Activated T-cell treated with anti-CD3 and anti-CD28 coated beads, Interleukin-2, amount 50 U/mL, for 1 hour (primary cell): Measurements from ENCODE around the gene GNGT1.

Source experiments
- DNase-seq: peaks from one replicate; pipeline ENCODE4 v3.0.0-alpha.2; 2020

GNGT1 gene

GRCh38 chr7:93906267-93906666, at the start of gene GNGT1:
Gene GNGT1, plus strand, starts transcription at chr7:93906567. Its CDS starts 180 bp downstream, at chr7:93906747.
- DNase-seq, result no peak

GRCh38 chr7:93858857-93859256, 47.5 kb upstream of the GNGT1 start:
- DNase-seq, result no peak

GRCh38 chr7:93860261-93860660, 46.1 kb upstream of the GNGT1 start:
- DNase-seq, result no peak

GRCh38 chr7:93861325-93861949, 44.9 kb upstream of the GNGT1 start:
- no peak for DNase-seq

GRCh38 chr7:93862651-93863050, 43.7 kb upstream of the GNGT1 start:
- DNase-seq, result no peak

GRCh38 chr7:93866886-93867285, 39.5 kb upstream of the GNGT1 start:
- no peak for DNase-seq

DNA sequence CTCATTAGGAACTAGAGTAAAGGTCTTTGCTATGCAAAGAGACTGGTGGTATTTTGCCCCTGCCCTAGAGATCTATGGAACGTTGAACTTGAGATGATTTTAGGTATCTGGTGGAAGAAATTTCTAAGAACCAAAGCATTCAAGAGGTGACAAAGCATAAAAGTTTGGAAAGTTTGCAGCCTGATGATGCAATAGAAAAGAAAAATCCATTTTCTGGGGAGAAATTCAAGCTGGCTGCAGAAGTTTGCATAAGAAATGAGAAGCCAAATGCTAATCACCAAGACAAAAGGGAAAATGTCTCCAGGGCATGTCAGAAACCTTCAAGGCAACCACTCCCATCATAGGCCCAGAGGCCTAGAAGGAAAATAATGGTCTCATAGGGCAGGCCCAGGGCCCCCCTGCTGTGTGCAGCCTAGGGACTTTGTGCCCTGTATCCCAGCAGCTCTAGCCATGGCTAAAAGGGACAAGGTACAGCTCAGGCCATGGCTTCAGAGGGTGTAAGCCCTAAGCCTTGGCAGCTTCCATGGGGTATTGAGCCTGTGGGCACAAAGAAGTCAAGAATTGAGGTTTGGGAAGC, 32.3 kb upstream of the GNGT1 start:
- DNase-seq, result no peak

DNA sequence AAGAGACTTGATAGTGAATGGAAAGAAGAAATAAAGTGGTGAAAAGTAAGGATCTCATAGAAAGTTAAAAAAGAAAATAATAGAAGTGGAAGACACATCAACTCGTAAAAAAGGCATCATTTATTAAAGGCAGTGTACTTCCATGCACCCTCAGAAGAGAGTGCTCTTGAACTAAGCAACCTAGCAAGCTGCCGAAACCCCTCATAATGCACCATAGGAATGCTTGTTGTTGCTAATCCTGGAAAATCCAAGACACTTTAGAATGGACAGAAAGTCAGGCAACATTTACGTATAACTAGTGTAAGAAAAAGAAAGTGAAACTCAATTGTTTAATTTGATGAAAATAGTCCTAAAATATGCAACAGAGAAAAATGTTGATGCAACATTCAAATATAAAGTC, 28.6 kb upstream of the GNGT1 start:
- no peak for DNase-seq

DNA sequence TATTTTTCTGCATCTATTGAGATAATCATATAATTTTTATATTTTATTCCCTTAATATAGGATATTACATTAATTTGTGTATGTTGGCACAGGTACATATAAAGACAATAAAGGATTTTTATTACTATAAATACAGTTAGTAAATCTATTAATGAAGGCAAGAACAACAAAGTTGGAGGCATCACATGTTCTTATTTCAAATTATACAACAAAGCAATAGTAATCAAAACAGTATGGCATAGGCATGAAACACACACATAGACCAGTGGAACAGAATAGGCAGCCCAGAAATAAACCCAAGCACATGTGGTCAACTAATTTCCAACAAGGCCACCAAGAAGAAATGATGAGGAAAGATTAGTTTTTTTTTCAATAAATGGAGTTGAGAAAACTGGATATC, 27.0 kb upstream of the GNGT1 start:
- DNase-seq, result no peak

DNA sequence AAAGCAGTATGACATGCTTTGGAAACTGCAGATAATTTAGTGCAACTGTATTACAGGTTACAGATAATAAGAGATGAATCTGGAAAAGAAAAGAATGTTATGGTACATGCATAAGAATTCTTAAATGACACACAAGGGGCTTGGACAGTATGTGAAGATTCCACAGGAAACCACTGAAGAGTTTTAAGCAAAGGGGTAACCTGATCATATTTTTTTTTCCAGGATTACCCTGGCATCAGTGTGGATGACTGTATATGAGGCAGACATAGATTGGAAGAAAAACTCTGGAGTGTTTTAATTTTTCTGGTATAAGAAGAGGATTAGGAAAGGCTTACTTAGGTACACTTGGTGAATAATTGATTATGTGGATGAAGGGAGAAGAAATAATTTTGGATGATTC, 23.9 kb upstream of the GNGT1 start:
- no peak for DNase-seq

DNA sequence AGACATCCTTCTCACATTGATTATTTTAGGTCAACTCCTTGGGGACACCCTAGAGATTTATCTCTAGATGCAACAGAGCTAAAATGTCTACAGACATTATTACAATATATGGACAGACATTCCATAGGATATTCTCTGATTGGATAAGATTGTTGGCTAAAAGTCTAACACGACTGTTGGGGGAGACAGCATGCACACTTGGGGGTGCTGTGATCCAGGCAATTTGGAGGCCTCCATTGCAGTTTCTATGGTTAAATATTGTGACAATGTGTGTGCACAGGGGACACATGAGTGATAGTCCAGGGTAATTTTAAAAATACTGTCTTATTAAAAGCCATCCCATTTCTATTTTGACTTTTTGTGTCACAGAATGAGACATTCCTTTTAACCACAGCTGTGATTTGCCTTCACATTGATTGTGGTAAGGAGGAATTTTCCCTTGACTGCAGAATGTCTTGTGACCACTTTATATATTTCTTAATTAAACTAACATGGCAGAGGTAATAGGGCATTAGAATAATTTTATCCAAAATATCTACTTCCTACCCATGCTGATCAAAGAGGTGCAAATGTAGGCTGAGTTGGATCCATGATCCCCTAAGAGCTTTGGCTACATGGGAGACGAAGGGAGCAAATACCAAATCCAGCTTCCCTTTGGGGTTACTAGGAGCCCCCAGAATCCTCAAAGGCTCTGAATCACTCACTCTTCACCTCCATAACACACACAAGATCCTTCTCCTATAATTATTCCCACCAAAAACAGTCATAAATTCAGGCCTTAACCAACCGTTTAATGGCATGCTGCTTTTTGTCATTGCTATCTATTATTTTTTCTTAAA, 23.1 kb upstream of the GNGT1 start:
- DNase-seq, result no peak

GRCh38 chr7:93883917-93884345, 22.4 kb upstream of the GNGT1 start:
- DNase-seq, result no peak

GRCh38 chr7:93884541-93884940, 21.8 kb upstream of the GNGT1 start:
- DNase-seq, result no peak

- DNase-seq, result no peak
Measured at GRCh38 chr7:93889261-93889660, 17.1 kb upstream of the GNGT1 start.

GRCh38 chr7:93890041-93890463, 16.3 kb upstream of the GNGT1 start:
- DNase-seq, result no peak

- no peak for DNase-seq
Measured at GRCh38 chr7:93890464-93891068, 15.8 kb upstream of the GNGT1 start, which contains the start of gene TFPI2. Gene TFPI2, minus strand, starts transcription at chr7:93890753. Its CDS starts 75 bp downstream, at chr7:93890678.

DNA sequence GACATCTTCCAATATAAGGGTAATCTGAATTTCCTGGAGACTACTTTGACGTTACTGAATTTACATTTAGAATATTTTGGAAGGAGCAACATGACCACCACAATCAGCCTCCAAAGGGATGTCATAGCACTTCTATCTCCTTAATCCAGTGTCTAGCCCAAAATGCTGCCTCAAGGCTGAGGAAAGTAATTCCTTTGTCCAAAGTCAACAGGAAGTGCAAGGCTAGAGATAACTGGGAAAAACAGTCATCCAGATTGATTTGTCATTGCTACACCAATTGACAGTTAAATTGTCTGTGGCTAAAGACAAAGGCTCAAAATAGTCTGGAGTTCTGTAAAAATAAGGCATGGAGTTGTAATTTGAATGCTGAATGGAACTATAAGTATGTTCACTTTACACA, 11.9 kb upstream of the GNGT1 start:
- no peak for DNase-seq

GRCh38 chr7:93894966-93895640, 11.3 kb upstream of the GNGT1 start:
- DNase-seq, result no peak

DNA sequence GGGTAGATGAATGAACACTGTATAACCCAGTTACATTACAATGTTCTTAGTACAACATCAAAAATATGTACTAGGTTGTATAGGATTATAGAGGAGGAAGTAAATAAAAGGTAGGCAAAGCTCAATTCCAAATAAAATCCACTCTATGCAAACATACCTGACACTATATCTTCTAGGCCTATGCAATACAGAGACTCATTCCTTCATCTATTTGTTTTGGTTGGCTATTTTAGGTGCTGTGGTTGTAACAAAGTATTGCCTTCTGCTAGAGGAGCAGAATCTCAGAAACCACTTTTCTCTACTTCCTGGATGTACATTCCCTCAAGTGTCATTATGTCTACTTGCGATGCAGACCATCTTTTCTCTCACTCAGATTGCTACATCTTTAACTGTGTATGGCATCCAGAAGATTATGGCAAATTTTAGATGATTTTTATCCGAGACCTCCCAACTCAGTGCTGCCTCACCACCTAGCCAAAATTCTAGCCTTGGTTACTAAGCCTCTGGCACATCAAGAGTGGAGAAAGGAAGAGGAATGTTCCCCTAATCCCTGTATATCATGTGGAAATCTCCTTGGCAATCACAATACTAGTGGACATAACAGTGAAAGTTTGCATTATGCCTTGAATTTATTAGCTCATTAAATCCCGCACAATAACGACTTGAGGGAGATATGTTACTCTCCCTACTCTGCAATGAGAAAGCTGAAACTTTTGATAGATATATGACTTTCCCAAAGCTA, 10.3 kb upstream of the GNGT1 start:
- no peak for DNase-seq

- DNase-seq, result no peak
Measured at GRCh38 chr7:93897680-93898079, 8.7 kb upstream of the GNGT1 start.

DNA sequence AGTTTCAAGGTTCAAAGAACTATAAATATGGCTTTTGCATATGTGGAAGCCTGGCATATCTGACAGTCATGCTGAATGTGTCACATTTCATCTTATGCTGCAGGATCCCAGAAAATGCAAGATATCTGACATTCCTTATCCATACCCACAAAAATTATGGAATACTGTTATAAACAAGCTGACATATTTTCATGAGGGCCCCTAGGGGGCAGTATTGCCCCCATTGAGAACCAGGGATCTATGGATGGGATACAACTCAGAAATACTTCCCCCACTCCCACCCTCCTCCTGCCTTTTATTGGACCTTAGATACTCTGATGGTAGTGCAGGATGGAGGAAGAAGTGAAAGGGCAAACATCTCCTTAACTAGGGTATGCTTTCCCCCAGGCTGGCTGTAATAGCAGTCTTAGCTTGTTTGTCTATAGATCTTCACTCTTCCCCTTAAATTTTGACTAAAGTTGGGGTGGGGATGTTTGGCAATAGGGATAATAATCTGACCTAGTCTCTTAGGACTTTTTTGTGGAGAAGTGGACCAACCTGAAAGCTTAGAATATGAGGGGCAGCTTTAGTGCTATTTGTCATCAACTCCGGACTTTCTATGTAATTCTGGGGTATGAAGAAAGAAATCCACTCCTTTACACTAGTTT, 3.5 kb upstream of the GNGT1 start:
- DNase-seq, result no peak
